GM12801 (cell line): ENCODE data around the gene ANKS6.

ENCODE experiments used
- CTCF ChIP-seq: IDR thresholded peaks from one replicate; pipeline ENCODE4 v1.5.1; 2011; ENCODE audit warnings: control low read depth; ENCODE audit not compliant: insufficient read length; ENCODE audit errors: extremely low read depth

The ANKS6 gene

DNA sequence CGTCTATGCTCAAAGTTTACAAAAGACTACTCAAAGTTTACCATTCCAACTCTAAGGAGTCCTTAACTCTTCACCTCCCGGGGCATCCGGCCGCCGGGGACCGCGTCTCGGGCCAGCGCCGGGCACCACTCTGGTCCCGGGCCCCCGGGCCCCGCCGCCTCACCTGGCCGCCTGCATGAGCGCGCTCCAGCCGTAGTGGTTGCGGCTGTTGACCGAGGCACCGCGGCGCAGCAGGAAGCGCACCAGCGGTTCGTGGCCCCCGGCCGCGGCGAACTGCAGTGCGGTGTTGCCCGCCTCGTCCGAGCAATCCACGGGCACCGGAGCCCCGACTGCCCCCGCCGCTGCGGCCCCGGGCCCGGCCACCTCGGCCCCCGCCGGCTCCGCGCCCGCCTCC, 388 bp downstream of the ANKS6 start:
- no peak for TF ChIP-seq CTCF

DNA sequence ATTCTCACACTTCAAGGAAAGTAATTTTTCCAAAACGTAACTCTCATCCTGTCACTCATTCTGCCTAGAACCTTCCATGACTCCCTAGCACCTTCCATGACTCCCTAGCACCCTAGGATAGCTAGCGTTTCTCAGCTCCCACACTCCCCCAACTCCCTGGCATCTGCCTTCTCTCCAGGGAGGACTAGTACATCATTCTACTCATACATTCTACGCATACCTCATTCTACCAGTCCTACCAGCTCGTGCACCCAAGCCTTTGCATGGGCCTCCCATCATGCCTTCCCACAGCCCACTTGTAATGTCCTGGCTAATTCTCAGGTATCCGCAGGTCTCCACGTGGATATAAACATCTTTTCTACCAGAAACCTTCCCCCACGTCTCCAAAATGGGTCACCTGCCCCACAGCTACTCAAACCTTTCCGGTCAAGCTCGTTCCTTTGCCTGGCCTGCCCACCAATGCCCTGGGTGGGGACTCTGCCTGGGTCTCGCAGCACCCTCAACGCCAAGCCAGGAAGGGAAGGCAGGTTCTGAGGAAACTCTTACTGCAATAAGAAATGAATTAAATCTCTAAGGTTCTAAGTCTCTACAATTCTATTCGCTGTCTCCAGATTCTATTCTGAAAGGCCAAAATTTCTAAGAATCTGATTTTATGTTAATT, 930 bp downstream of the ANKS6 start:
- TF ChIP-seq CTCF = no peak

DNA sequence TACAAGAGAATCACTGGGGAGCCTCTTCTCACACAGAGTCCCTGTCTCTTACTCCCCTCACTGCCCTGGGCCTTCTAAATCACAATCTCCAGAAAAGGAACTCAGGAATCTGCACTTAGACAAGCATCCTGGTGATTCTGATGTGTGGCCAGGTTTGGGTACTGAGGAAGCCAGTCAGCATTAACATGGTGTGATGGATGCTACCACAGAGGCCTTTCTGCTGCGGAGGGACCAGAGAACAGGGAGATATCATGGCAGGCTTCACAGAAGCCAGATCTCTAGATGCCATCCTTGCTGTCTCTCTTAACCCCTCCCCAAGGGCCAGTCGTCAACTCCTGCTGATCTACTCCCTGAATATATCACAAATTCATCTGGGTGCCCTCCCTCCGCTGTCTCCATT, 1.6 kb downstream of the ANKS6 start:
- TF ChIP-seq CTCF = no peak

DNA sequence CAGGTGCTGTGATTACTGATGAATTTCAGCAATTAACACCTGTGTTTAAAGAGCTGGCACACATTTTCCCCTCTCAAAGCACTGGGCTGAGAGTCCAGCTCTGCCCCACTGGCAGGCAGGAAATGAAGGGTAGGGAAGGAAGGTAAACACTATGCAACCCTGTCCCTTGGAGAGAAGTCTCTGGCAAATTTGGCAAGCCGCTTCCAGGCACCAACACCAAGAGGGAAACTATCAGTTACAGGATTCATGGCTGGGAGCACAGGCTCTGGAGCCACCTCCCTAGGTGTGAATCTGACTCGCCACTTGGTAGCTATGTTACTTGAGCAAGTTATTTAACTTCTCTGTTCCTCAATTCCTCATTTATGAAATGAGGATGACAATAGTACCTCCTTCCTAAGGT, 3.3 kb downstream of the ANKS6 start:
- no peak for TF ChIP-seq CTCF

DNA sequence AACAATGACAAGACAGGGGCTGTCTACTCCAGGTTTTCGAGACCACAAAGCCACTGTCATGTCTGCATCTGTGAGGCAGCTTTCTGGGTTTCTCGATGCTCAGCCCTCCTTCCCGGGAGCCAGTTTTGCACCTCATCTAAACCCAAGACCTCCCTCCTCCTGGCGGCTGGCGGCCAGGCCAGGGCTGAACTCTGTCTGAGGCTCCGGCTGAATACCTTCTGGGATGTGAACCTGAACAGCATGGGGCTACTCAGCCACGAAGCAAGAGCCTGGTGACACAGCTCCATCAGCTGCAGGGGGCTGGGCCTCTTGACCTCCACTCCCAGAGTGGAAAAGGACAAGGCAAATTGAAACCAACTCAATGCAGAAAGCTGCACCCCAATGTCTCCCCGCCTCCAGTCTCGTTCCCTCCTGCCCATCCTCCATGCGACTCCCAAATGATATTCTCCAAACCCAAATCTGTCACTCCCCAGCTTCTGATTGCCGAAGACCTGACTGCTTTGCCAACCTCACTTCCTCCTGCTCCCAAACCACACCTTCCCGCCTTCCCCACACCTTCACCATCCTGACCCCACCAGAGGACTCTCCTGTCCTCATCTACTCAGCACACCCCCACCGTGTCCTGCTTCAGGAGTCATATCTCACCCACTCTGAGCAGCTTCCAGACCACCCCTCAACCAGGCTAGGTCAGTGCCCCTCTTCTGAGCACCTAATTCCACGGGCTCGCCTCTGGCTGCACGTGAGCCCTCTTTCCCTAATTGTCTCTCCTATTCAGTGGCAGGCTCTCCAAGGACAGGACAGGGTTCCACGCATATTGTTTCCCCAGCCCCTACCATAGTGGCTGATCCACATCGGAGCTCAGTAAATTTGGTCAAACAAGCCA, 4.5 kb downstream of the ANKS6 start:
- TF ChIP-seq CTCF = no peak

DNA sequence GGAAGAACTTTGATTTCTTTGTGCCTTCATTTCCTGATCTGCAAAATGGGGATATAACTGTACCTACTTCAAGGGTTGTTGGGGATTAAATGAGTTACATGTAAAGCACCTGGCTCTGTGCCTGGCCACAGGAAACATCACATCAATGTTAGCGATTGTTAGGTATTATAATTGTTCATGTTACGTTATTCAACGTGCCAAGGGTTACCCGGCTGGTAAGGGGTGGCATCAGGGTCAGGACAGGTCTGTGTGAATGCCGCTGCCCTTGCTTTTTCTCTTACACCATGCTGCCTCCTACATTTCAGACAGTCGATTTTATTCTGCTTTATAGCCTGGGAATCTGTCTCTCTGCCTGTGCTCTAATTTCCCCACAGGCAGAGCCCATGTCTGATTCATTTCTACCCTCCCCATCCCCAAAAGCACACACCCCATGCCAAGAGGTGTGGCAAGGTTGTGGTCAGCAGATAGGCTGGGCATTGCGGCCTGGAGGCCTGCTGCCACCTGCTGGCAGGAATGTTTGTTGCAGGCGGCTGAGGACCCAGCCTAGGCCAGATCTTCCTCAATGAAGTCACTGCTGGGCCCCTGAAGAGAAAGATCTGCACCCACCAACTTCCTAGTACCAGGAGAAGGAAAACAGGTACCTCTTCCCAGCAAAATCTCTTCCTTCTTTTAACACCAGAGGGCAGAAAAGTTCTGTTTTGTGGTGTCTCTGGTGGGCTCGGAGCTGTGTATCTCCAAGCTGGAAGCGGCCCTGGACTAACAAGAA, 5.3 kb downstream of the ANKS6 start:
- TF ChIP-seq CTCF = peak; percentile 25
